ENCODE data around the gene GABRA5.

- TF ChIP-seq, protein P1, sequence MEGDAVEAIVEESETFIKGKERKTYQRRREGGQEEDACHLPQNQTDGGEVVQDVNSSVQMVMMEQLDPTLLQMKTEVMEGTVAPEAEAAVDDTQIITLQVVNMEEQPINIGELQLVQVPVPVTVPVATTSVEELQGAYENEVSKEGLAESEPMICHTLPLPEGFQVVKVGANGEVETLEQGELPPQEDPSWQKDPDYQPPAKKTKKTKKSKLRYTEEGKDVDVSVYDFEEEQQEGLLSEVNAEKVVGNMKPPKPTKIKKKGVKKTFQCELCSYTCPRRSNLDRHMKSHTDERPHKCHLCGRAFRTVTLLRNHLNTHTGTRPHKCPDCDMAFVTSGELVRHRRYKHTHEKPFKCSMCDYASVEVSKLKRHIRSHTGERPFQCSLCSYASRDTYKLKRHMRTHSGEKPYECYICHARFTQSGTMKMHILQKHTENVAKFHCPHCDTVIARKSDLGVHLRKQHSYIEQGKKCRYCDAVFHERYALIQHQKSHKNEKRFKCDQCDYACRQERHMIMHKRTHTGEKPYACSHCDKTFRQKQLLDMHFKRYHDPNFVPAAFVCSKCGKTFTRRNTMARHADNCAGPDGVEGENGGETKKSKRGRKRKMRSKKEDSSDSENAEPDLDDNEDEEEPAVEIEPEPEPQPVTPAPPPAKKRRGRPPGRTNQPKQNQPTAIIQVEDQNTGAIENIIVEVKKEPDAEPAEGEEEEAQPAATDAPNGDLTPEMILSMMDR (IDR thresholded peaks at IDR 0.05; ENCODE audit: low read depth, low read length): no peak
- no peak for TF ChIP-seq EZH2phosphoT487 (IDR thresholded peaks at IDR 0.05; ENCODE audit: low read depth)
Measured at GRCh38 chr15:26899658-26900057, 32.8 kb downstream of the GABRA5 start.

All from OCI-LY3 (cell line).